Measurements from ENCODE around the gene ZNF778.

ZNF778 gene

GRCh38 chr16:89216315-89217137 lies 977 bp upstream of the ZNF778 start:
- Histone ChIP-seq H3K9me3 (no peaks in the 10 kb centered on the region), H3K36me3 (peaks cover 5 to 16% (median 9%) of the 10 kb centered on the region in 3 donors), H3K4me3 (peak overlapping the region; percentile 74 to 84), H3K27me3 (no peaks in the 10 kb centered on the region), H3K27ac (peak overlapping the region; percentile 88 to 95), H3K4me1 (peaks cover 0 to 28% (median 19%) of the 10 kb centered on the region in 4 donors)
- peak; percentile 85 to 87 for DNase-seq
- TF ChIP-seq CTCF (IDR thresholded peaks at IDR 0.05) = peak; percentile 58 to 65
- intact Hi-C loops (cut with DNase I; ENCODE audit: low total_unique reads) = loop anchor here (5.0 to 10.0 kb wide), 2 partner anchors 272 to 479 kb away; no protein-coding TSS in a partner anchor

- Histone ChIP-seq H3K27me3 (no peaks in the 10 kb centered on the region), H3K36me3 (peaks cover 5 to 22% (median 9%) of the 10 kb centered on the region in 3 donors), H3K9me3 (no peaks in the 10 kb centered on the region), H3K27ac (peak overlapping the region; percentile 88 to 95), H3K4me3 (peak overlapping the region; percentile 74 to 84), H3K4me1 (peaks cover 0 to 28% (median 19%) of the 10 kb centered on the region in 4 donors)
- DNase-seq = no peak
- intact Hi-C loops (cut with DNase I; ENCODE audit: low total_unique reads) = loop anchor here (5.0 to 10.0 kb wide), 2 partner anchors 272 to 480 kb away; no protein-coding TSS in a partner anchor
- no peak for TF ChIP-seq CTCF (IDR thresholded peaks at IDR 0.05)
Measured at GRCh38 chr16:89217138-89217387, 440 bp upstream of the ZNF778 start.

- no peak for TF ChIP-seq CTCF (IDR thresholded peaks at IDR 0.05)
- intact Hi-C loops (cut with DNase I; ENCODE audit: low total_unique reads) = loop anchor here (5.0 to 10.0 kb wide), 2 partner anchors 275 to 482 kb away; no protein-coding TSS in a partner anchor
- Histone ChIP-seq H3K27me3 (no peaks in the 10 kb centered on the region), H3K36me3 (peaks cover 24 to 45% (median 31%) of the 10 kb centered on the region in 3 donors), H3K4me3 (no peak overlapping the region), H3K27ac (no peak overlapping the region), H3K4me1 (peaks cover 0 to 28% (median 19%) of the 10 kb centered on the region in 4 donors), H3K9me3 (no peaks in the 10 kb centered on the region)
- no peak for DNase-seq
Measured at GRCh38 chr16:89219365-89219764, 1.9 kb downstream of the ZNF778 start.

- no peak overlapping the region for H3K27ac ChIP-seq
- H3K9me3 ChIP-seq = no peaks in the 10 kb centered on the region
- TF ChIP-seq CTCF (IDR thresholded peaks at IDR 0.05) = no peak
- H3K27me3 ChIP-seq = no peaks in the 10 kb centered on the region
- no peak for DNase-seq
- peaks cover 0 to 15% (median 9%) of the 10 kb centered on the region in 4 donors for H3K4me1 ChIP-seq
- intact Hi-C loops (cut with DNase I; ENCODE audit: low total_unique reads) = loop anchor here (10.0 kb wide), 1 partner anchor 357 kb away; the partner anchor contains the start of gene PABPN1L
- H3K36me3 ChIP-seq = peaks cover 43 to 61% (median 47%) of the 10 kb centered on the region in 3 donors
- no peak overlapping the region for H3K4me3 ChIP-seq
Measured at GRCh38 chr16:89221604-89222003, 4.1 kb downstream of the ZNF778 start.

- intact Hi-C loops (cut with DNase I; ENCODE audit: low total_unique reads) = loop anchor here (10.0 kb wide), 1 partner anchor 358 kb away; the partner anchor contains the start of gene PABPN1L
- Histone ChIP-seq H3K27me3 (no peaks in the 10 kb centered on the region), H3K27ac (no peak overlapping the region), H3K4me1 (peaks cover 0 to 14% (median 9%) of the 10 kb centered on the region in 4 donors), H3K9me3 (no peaks in the 10 kb centered on the region), H3K4me3 (no peak overlapping the region), H3K36me3 (peaks cover 56 to 74% (median 60%) of the 10 kb centered on the region in 3 donors)
- DNase-seq = no peak
- no peak for TF ChIP-seq CTCF (IDR thresholded peaks at IDR 0.05)
Measured at GRCh38 chr16:89222931-89223330, 5.4 kb downstream of the ZNF778 start.
